Measurements from ENCODE around the gene ASB8.

DNA sequence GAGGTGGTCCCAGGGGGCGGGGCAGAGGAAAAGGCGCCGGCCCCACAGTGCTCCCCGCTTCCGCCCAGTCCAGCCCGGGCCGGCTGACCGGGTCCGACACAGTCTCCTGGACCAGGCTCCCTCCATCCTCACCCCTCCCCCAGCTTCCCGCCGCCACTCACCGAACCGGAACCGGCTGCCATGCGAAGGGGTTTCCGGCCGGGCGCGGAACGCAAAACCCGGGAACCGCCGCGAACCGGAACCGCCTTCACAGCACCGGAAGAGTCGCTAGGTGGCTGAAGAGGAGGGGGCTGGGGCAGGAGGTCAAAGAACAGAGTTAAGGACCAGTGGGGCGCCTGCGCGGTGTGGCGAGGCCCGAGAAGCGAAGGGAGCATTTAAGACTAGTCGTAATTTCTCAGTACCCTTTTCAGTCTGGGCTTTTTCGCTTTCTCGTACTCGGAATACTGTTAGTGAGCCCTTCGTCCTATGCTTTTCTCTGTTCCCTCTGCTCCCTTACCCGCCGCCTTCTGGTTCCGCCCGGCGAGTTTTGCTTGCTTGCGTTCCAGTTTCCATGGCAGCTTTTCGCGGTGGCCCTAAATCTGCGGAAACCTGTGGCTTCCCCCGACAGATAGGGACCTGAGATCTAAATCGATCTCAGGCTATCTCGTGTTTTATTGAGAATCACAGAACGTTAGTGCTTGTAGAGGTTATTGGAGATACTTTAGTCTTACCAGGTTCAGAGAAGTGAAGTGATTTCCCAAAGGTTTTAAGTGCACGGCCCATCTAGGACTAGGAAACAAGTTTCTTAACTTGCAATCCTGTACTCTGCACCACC is 51.2 kb downstream of the ASB8 start, which contains the start of gene SENP1:
- no peak for TF ChIP-seq KDM1A (IDR thresholded peaks at IDR 0.05; ENCODE audit: low read depth)
- TF ChIP-seq MAZ (IDR thresholded peaks at IDR 0.05; ENCODE audit: borderline replicate concordance, low read depth, low read length), result 0 out of 2 replicates have a peak, but pooled peaks have one; percentile 49
- peak; percentile 3; the same call in 1 of the 3 replicates for TF ChIP-seq SMC3 (IDR thresholded peaks at IDR 0.05)
- TF ChIP-seq, protein P1, sequence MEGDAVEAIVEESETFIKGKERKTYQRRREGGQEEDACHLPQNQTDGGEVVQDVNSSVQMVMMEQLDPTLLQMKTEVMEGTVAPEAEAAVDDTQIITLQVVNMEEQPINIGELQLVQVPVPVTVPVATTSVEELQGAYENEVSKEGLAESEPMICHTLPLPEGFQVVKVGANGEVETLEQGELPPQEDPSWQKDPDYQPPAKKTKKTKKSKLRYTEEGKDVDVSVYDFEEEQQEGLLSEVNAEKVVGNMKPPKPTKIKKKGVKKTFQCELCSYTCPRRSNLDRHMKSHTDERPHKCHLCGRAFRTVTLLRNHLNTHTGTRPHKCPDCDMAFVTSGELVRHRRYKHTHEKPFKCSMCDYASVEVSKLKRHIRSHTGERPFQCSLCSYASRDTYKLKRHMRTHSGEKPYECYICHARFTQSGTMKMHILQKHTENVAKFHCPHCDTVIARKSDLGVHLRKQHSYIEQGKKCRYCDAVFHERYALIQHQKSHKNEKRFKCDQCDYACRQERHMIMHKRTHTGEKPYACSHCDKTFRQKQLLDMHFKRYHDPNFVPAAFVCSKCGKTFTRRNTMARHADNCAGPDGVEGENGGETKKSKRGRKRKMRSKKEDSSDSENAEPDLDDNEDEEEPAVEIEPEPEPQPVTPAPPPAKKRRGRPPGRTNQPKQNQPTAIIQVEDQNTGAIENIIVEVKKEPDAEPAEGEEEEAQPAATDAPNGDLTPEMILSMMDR (IDR thresholded peaks at IDR 0.05), result no peak
- peak; percentile 48; the same call in 1 of the 2 replicates for TF ChIP-seq POLR2A (IDR thresholded peaks at IDR 0.05; ENCODE audit: low read length)
- TF ChIP-seq RFX5 (IDR thresholded peaks at IDR 0.05), result 0 out of 2 replicates have a peak, but pooled peaks have one; percentile 19
- TF ChIP-seq HDAC2 (IDR thresholded peaks at IDR 0.05), result no peak
- no peak for TF ChIP-seq ELK1 (IDR thresholded peaks at IDR 0.05; ENCODE audit: low read depth, low read length)
- TF ChIP-seq, protein P2, sequence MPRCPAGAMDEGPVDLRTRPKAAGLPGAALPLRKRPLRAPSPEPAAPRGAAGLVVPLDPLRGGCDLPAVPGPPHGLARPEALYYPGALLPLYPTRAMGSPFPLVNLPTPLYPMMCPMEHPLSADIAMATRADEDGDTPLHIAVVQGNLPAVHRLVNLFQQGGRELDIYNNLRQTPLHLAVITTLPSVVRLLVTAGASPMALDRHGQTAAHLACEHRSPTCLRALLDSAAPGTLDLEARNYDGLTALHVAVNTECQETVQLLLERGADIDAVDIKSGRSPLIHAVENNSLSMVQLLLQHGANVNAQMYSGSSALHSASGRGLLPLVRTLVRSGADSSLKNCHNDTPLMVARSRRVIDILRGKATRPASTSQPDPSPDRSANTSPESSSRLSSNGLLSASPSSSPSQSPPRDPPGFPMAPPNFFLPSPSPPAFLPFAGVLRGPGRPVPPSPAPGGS (IDR thresholded peaks at IDR 0.05), result no peak; the same call in 2 of the 3 replicates
- TF ChIP-seq, protein P3, sequence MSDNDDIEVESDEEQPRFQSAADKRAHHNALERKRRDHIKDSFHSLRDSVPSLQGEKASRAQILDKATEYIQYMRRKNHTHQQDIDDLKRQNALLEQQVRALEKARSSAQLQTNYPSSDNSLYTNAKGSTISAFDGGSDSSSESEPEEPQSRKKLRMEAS (IDR thresholded peaks at IDR 0.05), result peak; percentile 74

Measured in A549 (cell line).